Measurements from ENCODE around the gene IRX6.

Gene IRX6

DNA sequence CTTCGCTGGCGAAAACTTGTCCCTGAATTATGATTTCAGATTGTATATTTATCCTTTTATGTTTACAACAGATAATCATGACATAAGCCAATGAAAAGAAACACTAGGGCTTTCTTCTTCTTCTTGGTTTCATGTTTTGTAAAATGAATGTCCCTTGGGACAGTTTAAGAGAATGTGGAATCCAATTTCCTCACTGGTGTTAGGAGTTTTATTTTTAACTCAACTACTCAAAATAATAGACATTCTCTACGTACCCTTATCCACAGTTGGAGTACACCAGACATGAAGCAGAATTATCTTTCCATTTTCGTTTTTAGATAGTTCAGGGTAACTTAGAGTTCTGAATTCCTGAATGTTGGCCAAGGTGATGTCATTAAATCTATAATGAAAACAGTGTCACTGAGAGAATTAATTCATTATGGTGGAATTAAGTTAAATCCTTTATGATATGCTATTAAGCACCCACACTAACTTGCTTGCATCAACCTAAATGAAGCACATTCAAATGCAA, 43.4 kb downstream of the IRX6 start:
- no peak for DNase-seq

DNA sequence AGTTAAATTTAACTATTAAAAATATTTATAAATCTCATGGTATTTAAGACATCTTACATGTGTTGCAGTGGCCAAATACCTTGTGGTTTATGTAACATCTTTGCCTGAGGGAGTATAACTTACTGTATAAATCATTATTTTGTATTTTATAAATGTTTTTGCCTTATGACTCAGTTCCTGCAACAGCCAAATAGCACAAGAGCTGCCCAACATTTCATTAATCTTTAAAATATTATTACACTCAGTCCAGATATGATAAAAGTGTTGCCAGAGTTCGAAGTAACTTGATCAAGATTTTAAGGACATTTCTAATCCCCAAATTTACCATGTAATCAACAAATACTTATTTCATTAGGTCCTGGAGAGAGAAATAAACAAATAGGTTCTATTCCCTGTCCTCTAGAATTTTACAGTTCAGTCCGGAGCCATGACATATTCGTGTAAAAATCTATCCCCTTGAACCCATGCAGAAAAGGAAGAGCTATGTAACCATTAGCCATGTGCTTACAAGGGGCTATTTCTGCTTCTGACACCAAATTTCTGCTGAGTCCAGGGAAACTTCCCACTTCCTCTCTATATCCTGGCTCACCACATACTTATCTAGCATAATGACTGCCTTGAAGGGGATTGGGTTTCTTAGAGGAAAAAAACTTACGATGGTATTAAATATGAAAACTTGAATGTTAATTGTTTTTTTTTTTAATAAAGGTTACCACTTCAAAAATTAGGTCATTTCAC, 44.0 kb downstream of the IRX6 start:
- peak in 3 of 56 donors; percentile 1 to 32 (median 1) for DNase-seq

DNA sequence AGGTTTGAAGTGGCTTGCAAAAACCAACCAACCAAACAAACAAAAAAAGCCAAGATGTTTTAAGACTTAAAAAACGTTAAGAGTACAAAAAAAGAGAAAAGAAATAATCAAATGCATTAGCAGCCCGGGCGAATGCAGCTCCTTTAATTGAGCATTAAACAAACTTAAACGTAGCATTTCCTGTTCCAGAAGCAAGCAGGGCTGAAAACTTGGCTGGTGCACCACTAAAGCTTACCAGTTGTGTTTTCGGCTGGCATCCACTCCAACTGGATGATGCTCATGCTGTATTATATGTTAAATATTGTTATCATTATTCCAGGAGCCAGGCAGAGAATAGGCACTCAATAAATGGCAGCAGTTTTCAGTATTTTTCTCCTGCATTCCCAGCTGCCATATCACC, 45.1 kb downstream of the IRX6 start:
- DNase-seq, result no peak

DNA sequence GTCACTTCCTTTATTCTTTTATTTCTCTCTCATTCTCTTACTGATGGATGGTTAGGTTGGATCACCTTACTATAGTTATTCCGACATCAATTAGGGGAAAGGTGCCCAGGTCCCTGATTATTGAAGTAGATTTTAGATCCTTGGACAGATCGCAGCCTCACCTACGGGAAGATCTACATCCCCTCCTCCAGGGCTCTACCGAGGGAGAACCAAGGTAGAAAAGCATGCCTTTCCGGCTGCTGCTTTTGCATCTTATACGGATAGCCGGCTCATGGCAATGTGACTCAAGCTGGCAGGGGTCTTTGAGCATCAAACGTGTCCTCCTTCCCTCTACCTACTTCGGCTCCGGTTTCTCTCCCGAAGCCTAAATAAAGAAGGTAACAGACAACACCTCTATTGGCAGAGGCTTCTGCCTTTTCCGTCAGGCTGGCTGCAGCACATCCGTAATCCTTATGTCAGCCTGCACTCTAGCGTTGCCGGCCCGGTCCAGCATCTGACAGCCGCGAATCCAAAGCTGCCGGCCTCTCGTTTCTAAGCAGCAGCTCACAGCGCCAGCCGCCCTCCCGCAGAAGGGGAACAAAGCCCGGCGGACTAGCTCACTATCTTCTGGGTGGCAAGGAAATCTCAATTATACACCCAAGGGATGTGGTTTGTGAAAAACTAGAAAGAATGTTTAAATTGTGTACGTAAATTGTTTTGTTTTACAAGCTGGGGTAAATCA, 46.9 kb downstream of the IRX6 start:
- DNase-seq, result peak in 55 of 56 donors; percentile 3 to 84 (median 56)

DNA sequence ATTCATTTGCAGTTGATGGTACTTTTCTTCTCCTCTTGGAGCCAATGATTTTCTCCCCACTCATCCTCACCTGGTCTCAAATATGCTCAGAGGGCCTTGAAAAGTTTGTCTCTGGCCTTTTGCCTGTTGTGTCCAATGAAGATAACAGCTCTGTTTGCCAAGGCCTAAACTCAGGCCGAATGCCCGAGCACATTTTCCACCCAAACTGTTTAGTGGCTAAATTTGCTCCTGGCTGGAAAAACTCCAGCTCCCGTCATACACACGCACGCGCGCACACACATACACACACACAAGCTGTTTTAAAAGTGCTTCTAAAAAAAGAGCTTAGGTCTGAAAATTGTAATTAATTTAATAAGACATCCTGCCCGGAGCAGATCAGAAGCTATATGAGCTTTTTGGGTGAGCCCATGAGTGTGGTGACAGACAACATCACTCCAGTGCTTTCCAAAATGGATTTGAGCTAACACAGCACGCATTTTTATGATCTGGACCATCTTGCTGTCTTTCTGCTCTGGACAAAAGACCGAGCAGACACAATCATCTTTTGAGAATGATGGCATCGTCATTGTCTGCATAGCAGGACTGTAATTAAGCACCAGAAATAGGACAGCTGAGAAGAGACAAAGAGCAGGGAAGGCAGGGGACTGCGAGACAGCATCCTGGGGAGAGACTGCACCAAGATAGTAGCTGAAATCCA, 48.9 kb downstream of the IRX6 start:
- DNase-seq, result no peak

DNA sequence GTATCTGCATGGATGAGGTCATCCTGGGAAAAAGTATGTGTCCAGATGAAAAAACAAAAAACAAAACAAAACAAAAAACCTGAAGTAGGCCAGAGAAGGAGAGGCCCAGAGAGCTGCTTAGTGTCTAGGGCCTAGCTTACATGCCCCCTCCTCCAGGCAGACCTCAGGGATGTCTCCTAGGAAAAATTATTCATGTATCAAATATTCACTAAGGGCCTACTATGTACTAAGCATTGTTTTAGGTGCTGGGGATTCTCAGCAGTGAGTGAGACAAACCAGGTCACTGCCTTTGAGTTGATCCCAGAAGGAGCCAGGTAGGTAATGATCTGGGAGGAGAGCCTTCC, 49.5 kb downstream of the IRX6 start:
- DNase-seq, result no peak

DNA sequence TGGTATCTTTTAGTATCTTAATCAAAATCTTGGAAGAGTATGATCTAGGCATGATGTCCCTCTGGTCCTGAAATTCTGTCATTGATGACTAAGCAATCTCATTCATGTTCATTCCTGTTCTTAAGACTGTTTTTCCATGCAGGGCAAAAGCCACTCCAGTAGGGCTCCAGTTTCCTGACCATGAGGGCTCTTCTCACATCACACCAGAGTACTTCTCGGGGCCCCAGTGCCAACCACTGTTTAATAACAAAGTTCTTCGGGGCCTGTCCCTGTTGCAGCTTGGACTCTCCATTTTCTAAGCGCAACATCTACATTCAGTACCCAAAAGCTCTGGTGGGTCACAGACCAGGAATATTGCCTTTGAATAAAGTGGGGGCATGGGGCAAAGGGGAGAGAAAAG, 52.0 kb downstream of the IRX6 start:
- no peak for DNase-seq

DNA sequence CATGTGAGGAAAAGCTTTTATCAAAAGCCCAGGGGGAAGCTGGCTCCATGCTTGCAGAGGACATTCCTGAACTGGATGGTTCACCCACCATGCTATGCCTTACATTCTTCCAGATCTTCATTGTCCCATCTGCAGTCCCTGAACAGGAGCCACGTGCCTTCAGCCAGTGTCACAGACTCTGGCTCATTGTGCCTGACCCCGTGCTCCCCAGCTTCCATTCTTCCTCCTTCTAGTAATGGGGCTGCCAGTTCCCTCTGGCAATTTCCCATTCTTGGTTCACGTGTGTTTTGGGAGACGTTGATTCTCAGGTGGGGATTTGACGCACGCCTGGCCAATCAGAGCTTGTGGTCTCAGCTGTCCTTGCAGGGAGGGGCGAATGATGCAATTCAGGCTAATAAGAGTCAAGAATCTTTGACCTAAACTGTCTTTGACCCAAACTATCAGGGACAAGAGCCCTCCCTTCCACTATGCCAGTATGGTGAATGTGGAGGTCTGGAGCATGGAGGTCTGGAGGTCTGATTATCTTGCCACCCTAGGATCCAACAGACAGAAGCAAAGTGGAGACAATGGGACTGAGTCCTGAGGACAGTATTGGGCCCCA, 52.7 kb downstream of the IRX6 start:
- no peak for DNase-seq

DNA sequence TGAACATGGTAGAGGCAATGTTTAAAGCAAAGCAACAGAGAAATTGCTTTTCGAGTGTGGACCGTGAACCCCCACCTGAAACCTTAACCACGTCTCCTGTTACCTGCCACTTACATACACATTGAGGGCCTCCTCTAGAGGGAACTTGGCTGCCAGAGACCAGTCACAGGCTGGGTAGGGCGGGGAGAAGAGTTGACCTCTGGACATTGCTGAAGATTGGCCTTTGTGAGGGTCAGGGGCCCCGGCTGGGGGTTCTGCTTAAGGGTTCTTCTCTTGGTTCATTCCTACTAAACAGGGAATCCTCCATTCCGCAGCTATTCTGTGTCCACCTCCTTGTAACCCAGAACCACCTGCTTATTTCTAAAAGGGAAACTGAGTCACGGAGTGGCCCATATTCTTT, 53.8 kb downstream of the IRX6 start:
- DNase-seq, result no peak

DNA sequence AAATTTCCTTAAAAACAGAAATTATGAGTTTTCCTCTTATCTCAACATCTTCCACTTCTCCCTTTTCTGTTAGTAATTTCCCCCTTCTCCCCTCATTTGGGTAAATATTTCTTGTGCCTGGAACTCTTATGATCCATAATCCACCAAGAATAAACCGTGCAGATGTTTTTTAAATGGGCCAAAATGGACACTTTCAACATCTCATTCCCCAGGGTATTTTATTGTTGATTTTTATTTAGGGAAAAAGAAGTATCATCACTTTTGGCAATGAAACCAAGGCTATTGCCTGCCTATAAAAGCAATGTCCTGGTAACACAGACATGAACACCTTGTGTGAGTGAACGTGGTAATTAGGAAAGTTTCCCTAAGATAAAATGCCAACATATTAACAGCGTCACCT, 54.6 kb downstream of the IRX6 start:
- DNase-seq, result no peak

DNA sequence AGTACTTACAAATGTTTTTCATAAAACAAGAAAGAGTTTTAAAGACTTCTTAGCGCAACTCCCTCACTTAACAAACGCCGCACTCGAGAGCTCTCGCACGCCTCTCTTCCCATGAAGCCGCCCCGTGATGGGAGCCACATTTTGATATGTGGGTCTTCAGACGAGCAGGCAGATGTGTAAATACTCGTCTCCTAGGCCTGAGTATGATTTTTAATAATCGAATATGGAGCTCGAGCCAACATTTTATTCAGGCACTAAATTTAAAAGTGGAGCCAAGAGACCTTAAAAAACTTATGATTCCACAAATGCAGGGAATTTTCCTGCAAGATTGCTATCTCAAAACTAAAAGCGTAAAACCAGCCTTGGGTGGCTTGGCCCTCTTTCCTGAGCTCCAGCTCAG, 55.4 kb downstream of the IRX6 start:
- no peak for DNase-seq

DNA sequence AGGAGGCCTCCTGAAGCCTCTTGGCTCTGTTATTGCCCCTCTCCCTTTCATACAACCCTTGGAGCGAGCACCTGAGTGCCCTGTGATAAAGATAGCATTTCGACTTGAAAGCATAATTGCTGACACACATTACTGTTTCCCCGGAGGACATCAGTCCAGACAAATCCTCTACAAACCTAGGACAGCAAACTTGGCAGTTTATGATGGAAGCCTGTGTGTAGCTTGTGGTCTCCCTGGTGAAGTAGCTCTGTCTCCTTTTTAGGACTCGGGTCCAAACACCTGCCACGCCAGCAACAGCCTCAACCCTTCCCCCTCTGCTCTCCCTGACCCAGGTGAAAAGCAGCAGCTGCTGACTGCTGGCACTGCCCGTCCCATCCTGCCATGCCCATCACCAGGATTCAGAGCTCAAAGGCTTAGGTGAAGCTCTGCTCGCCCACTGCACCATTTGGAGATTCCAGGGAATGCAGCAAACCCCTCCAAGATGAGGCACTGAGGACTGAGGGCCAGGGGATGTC, 55.9 kb downstream of the IRX6 start:
- DNase-seq, result no peak

Measured in amygdala (tissue), 56 donors.